Stimulated activated CD4-positive, alpha-beta T cell treated with anti-CD3 and anti-CD28 coated beads, Interleukin-2, amount 100 ng/mL, for 4 hours (primary cell): ENCODE results near the gene MGST2.
"Not testable (repeated sequence)": the region's sequence is repeated elsewhere in the genome, so short reads cannot be mapped to it uniquely, and the experiment has no call there.

Experiments
- DNase-seq: peaks from one replicate; pipeline ENCODE4 v3.0.0-alpha.2; 2020; ENCODE audit warnings: low read depth

The MGST2 gene

DNA sequence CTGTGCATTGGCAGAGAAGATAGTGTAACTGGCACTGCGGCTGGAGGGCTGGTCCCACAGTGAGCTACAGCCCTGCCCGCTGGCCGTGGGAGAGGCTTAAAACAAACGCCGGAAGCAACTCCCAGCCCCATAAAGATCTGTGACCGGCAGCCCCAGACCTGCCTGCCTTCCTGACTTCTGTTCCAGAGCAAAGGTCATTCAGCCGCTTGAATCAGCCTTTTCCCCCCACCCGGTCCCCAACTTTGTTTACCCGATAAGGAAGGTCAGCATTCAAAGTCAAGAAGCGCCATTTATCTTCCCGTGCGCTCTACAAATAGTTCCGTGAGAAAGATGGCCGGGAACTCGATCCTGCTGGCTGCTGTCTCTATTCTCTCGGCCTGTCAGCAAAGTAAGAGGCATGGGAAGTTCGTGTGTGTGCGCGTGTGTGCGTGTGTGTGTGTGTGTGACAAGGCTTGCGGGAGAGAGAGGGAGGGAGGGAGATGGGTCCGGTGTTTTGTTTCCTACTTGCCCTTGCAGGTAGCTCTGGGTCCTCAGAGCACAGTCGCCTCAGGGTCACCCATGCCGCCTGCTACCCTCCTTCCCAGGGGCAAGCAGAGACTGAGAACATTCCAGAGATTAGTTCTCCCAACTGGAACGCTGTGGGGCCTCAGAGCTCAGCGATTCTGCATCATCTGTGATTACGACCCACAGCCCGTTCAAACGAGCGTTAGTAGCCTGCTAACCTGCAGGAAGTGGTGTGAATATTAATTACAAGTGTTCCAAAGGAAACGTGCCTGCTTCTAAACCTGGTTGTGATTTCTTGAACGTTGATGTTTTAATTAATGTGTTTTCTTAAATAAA lies at the start of gene MGST2:
TSS of gene MGST2 (plus strand) at position 130 of the 840 bp plus-strand sequence. CDS start at position 331, 201 bp downstream.
- no peak for DNase-seq

DNA sequence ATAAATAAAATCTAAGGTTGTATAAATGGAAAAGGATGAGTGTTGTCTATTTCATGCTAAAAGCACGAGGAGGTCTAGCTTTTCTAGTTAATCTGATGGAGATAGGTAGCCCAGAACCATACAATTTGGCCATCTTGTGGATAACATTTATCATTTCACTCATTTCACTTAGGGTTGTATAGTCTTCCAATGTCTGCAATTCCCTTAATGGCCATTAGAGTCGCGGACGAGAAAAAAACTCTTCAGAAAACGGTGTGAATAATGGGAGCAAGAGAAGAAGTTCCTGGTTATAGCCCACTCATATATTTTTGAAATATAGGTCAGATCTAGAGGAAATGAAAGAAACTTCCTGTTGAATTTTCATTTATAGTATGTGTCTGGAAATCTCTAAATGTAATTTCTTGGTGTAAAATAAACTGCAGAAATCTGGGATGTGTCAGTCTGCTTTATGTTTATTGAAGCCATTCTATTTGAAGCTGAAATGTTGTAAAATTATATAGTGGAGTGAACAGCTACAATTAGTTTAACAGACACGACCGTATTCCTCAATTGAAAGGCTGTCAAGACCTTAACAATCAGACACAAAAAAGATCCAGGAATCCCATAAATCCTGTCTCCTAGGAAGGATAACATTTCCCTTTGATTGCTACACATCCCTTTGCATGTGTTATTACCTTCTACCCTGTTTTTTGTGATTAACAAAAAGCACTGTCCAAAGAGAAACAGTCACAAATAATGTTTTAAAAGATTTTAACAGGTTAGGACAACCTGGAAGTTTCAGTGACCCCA lies 47.7 kb upstream of the MGST2 start:
- no peak for DNase-seq

DNA sequence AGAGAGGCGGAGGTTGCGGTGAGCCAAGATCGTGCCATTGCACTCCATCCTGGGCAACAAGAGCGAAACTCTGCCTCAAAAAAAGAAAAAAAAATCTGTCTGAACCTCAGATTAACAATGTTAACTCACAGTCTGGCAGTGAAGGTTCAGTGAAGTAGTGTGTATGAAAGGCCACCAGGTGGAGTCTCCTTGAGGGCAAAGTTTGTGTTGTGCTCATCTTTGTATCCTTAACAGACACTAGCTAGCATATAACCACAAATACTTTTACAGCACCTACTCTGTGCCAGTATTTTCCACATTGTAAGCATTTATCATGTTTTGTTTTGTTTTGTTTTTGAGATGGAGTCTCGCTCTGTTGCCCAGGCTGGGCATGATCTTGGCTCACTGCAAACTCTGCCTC lies 46.0 kb upstream of the MGST2 start:
- DNase-seq: no peak

DNA sequence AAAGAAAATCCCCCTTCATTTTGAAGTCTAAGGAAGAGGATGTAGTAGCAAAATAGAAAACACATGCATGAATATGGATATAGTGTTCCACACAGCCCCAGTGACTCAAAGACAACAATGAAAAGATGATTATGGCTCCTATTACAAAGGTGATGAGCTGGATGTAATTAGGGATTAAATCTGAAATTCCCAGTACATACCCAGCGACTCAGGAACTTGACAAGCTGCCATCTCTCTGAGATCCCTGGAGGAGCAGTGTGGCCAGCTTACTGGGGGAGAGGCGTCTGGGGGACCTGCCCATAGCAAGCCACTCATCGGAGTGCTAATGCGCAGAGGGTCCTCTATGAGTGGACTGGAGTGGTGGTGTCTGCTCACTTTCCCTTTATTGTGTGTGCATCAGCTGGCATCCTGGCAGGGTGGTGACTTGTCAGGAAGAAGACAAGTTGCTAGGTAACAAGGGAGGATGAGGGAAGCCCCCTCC lies 42.7 kb upstream of the MGST2 start:
- DNase-seq: no peak

DNA sequence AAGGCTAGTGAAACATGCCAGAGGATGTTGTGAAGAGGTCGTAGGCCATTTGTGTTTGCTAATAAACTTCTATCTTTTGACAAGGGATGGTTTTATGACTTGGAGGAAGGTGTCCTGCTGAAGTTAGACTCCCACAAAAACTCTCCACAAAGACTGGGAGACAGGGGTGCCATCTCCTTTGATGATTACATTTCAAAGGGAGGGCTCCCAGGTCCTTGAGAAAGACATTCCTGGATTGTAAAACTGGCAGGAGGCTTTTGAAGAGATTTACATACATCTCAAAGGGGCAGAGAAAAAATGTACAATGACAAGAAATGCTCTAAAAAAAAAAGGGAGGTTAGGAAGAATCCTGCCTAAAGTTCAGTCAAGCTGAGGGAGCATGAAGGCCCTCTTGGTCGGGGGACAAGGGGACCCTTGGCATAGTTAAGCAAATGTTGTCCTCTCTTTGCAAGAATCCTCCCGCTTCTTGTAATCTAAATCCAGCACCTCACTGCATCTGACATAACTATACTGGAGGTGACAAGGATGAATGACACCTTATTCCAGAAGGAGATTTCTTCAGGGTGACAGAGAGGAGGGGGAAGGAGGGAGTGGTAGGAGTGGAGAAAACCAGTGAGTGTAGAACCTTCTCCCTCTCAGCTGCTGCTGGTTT lies 41.1 kb upstream of the MGST2 start:
- DNase-seq: no peak

DNA sequence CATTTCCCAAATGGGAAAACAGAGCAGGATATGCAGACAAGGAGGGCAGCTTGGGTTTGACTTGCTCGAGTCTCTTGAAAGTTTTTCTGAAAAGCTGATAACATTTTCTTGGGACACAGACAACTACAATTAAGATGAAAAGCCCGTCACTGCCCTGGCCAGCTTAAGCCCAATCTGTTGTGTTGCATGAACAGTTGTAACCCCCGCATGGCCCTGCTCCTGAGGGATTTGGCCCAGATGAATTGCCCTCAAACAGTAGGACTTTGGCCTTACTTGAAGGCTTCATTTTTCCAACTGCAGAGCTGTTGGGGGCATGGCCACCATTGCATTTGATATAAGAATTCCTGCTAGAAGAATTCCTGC lies 40.5 kb upstream of the MGST2 start:
- DNase-seq: no peak

DNA sequence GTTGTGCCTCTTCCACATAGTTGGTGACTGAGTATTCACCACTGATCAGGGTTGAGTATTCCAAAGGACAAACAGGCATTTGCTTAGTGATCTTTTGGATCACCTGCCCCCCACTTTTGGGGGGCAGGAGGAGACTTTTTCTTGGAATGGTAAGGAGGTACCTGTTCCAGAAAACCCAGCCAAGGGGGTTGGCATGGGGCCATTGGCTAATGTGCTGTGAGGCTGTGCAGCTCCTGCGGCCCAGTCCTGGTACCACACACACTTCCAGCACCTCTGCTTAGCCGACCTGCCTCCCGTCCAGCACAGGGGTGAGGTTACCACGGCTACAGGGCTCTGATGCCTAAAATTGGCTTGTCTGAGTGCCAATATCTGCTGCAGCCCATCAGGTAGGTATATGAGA lies 40.1 kb upstream of the MGST2 start:
- DNase-seq: no peak

DNA sequence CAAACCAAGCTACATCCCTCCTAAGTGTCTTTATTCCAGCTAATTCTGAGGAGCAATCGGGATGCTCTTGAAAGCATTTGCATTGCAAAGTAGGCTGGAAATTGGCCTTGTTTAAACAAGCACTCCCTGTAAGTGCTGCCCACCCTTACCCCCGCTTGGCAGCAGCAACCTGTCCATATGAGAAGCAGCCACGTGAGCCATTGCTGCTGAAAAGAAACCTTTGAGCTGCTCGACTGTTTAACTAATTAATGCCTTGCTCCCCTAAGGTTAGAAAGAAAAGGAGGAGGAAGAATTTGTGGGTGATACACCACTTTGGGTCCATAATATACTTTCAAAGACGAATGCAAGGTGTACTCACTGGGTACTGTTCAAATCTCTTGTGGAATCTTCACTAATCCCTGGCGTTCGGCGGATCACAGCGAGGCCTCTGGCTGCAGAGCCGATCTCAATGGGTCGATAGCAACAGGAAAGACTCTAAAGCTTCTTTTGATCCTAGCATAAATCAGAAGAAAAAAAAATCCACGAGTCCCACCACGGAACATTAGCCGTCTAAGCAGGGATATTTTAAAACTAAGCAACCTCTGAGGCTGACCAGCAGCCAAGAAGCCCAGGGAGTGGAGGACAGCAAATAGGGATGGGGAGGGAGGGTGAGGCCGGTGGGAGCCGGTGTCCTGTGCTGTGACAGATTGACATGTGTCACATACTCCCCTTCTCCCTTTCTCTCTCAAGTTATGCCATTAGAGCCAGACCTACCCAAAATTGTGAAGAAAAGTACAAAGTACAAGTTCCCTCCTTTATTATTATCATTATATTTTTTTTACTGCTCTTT lies 37.2 kb upstream of the MGST2 start:
- DNase-seq: no peak

DNA sequence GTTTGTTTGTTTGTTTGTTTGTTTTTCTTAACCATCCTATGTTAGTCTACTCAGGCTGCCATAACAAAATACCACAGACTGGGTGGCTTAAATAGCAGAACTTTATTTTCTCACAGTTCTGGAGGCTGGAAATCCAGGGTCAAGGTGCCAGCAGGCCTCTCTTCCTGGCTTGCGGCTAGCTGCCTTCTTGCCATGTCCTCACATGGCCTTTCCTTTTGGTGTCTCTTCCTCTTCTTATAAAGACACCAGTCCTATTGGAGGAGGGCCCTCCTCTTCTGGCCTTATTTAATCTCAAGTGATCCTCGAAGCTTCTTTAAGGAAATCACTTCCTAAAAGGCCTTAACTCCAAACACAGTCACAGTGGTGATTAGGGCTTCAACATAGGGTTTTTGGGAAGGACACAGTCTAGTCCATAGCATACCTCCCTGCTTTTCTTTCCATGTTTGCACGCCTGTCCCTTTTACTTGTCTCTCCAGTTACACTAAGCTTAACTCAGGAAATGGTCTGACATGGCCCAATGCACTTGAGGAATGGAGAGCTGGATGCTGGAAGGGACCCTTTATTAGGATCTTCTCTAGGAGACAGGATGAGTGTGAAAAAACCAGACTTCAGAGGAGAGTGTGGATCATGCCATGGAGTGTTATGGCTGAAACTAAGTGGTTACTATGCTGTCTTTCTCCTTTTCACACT lies 36.0 kb upstream of the MGST2 start:
- no peak for DNase-seq

DNA sequence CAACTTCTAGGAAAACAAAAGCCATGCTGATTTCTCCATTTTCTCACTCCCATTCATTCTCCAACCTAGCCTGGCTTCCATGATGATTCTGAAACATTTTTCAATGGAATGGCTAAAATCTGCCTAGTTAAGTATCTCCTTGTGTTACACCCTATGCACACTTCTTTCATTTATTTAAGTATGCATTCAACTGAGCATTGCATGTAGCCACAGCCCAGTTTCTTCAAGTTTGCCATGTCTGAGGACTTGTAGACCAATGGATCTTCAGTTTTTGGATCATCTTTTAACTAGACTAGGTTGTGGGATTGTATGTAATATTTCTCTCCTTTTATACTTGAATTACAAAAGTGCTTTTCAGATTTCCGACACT lies 35.5 kb upstream of the MGST2 start:
- DNase-seq: no peak

DNA sequence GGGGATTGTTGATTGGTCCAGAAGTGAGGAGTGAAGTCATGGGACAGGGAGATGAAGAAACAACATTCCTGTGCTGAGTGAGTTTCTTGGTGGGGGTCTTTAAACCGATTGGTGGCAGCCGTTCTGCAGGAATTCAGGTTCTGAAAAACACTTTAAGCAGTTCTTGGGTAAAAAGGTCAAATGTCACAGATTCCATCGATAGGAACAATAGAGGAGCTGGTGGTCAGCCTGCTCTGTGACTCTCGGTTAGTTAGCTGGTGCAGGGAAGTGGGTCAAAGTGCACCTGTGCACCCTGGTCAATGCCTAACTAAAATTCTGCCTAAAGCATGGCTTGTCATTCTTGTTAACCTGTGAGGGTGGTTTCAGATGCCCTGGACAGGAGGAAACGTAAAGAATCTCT lies 34.6 kb upstream of the MGST2 start:
- DNase-seq: no peak

DNA sequence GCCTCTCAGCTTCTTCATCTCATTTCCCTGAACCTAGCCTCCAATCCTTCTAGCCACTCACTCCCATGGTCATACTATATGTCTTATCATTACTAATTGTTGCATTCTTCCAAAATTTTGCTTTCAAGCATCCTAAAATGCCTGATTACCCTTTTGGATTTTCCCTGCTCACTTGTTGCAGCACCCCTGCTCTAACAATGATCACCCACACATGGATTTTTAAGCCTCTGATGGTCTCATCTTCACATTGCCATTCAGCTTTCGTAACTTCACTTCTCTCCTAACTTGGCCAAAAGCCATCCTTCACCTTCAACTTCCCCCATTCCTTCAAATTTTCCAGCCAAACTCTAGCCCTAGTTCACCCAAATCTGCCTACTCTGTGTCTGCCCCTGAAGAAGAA lies 33.8 kb upstream of the MGST2 start:
- no peak for DNase-seq

DNA sequence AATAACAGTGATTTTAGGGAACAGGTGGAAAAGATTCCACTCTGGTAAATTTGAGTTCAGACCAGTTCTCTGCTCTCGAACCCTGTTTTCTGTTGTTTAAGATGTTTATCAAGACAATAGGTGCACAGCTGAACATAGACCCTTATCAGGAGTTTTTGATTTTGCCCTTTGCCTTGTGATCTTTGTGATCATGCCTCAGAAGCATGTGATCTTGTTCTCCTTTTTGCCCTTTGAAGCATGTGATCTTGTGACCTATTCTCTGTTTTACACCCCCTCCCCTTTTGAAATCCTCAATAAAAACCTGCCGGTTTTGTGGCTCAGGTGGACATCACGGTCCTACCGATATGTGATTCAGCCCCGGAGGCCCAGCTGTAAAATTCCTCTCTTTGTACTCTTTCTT lies 32.9 kb upstream of the MGST2 start:
- DNase-seq: not testable (repeated sequence)

DNA sequence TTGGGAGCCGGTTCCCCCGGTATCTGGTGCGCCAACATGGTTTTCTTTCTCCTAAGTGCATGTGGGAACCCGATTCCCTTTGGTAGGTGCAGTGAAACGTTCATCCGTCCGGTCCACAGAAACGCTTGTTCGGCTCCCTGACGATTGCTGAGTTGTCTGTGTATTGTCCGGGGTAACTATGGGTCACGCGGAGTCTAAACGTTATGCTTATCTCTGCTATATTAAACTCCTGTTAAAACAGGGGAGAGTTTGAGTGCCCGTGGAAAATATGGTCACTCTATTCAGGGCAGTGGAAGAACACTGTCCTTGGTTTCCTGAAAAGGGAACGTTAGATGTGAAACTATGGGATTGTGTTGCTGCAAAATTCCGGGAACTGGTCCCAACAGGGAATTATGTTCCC lies 32.4 kb upstream of the MGST2 start:
- DNase-seq: no peak

DNA sequence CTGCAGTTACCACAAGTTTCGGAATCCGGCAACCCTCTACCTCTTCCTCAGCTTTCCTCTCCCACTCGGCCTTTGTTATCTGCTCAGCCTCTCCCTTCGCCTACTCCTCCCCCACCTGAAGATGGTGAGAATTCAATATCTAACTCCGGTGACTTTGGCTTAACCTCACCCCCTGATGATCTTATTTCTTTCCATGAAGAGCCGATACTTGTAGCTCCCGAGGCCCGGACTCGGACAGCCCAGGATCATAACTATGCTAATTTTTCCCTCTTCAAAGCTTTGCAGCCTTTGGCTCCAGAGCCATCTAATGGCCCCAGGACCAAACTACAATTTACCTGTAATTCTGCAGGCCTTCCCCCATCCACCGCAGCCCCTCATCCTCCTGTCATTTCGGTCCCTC lies 32.0 kb upstream of the MGST2 start:
- DNase-seq: no peak

DNA sequence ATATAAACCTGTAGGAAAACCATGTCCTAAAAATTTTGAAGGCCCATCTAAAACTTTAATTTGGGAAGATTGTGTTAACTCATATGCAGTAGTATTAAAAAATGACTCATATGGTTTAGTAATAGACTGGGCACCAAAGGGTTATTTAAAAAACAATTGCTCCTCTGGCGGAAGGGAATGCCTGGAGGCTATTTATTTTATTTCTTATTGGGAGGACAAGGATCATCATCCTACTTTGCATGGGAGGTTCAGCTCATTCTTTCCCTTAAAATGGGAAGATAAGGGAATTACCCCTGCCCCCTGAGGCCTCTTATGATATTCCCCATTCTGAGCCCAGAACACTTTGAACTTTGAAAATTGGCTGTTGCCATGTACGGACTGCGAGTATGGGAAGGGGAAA lies 29.7 kb upstream of the MGST2 start:
- no peak for DNase-seq

DNA sequence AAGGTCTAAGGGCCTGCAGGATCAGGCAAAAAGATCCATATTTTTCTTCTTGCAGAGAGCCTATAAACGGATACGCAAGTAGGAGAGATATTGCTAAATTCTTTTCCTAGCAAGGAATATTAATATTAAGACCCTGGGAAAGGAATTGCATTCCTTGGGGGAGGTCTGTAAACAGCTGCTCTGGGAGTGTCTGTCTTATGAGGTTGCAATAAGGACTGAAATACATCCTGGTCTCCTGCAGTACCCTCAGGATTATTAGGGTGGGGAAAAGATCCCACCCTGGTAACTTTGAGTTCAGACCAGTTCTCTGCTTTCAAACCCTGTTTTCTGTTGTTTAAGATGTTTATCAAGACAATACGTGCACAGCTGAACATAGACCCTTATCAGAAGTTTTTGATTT lies 27.3 kb upstream of the MGST2 start:
- not testable (repeated sequence) for DNase-seq

DNA sequence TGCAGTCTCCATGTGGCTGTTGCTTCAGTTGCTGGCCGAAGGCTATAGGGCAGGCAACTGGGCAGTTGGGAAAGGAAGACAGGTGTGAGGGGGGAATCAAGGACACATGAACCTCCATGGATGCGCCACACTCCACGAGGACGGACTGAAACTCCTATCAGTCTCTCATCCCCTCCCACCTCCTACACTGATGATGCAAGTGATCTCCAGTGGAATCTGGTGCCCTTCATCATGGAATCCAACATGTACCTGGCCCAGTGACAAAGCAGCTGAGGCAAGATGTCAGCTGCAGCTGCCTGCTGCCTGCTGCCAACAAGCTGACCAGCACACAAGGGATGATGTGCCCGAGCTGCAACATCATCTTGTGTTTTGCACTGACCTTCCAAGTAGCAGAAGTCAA lies 26.0 kb upstream of the MGST2 start:
- DNase-seq: no peak

DNA sequence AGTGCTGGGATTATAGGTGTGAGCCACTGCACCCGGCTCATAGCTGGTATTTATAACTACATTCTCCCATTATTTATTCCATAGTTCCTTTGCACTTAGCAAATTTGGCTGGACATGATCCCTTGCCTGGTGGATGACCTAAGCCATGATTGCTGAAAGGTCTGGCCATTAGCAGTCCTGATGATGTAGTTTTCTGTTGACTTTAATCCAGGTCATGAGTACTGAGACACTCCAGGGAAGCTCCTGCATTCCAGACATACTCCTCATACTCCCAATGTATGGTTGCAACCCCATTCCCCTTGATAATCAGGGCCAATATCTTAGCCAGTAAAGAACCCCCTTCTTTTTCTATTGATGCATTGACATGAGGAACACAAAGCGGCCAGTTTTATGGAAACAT lies 24.4 kb upstream of the MGST2 start:
- no peak for DNase-seq

DNA sequence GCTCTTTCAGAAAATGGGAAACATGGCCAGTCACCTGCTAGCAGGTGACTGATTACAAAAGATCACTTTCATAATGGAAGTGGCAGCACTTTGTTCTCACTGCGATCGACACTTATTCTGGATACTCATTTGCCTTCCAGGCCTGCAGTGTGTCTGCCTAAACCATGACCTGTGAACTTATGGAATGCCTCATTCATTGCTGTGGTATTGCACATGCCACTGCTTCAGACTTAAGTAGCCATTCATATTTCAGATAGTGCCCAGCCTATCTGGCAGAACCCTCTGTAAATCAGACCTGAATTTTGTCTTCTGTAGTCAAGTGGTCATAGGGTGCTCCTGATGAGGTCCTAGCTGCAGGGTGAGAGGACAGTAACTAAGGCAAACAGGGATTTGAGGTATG lies 23.3 kb upstream of the MGST2 start:
- DNase-seq: no peak
